Left lung (tissue), 10 donors: ENCODE results near the gene MAB21L2. TPM values are rescaled to one million over a fixed set of nuclear protein-coding genes. Genes with fewer than 3 reads are reported as not detected.

Source experiments
- ATAC-seq: fragments of 200-7000 bp; cut with Tn5 transposase; one replicate; pipeline ENCODE4 v1.9.1; 2020; ENCODE audit warnings: moderate library complexity
- DNase-seq, 4 donors: peaks; one replicate each; pipeline ENCODE4 v3.0.0-alpha.2; 2013 to 2020
- H3K27ac ChIP-seq, 2 donors: fragments of 200-600 bp; sonication (generic) in 1 of 2; one replicate each; pipeline versions ENCODE4 v1.5.0 to v1.8.0; 2020 to 2021
- H3K27me3 ChIP-seq, 2 donors: fragments of 200-600 bp; sonication (generic) in 1 of 2; one replicate each; pipeline versions ENCODE4 v1.5.0 to v1.8.0; 2020 to 2021
- H3K36me3 ChIP-seq, 2 donors: fragments of 200-600 bp; sonication (generic) in 1 of 2; one replicate each; pipeline versions ENCODE4 v1.5.0 to v1.8.0; 2020 to 2021
- H3K4me1 ChIP-seq, 2 donors: fragments of 200-600 bp; one replicate each; pipeline ENCODE4 v1.8.0; 2021
- H3K4me3 ChIP-seq, 2 donors: fragments of 200-600 bp; sonication (generic) in 1 of 2; one replicate each; pipeline versions ENCODE4 v1.5.0 to v1.8.0; 2020 to 2021; ENCODE audit warnings: mild to moderate bottlenecking in 1 of 2
- H3K9me3 ChIP-seq, 2 donors: fragments of 200-600 bp; sonication (generic) in 1 of 2; one replicate each; pipeline versions ENCODE4 v1.5.0 to v1.8.0; 2020 to 2021
- intact Hi-C, 2 donors: fragments of 100-400 bp; cut with DNase I; formaldehyde crosslinking; loops; one replicate each; pipeline versions ENCODE4 v1.11.2 to v1.14.2; 2022
- polyA plus RNA-seq, 6 donors: library from polyadenylated mRNA; unstranded; fragments of 120-200 nt; gene quantifications; one replicate each; pipeline ENCODE4 v1.2.1, GENCODE V29; 2013; ENCODE audit not compliant: insufficient read length in 6 of 6
- total RNA-seq, 2 donors: library from RNA; stranded (reverse); fragmentation: NEBNext Ultra II Directional; extraction: Animal tissue kit (Norgen Biotek cat#: 25700); gene quantifications; one replicate each; pipeline ENCODE4 v1.2.1, GENCODE V29; 2021
- TF ChIP-seq, protein P1 (sequence below), 2 donors: fragments of 200-600 bp; sonication (generic) in 1 of 2; IDR thresholded peaks; one replicate each; pipeline versions ENCODE4 v1.5.0 to v1.8.0; 2021; ENCODE audit warnings: antibody characterized with exemption in 2 of 2
- donor health status: DM: no; HTN: yes; CAD: no.
- donor health status: DM: no; HTN: no; CAD: no.

The MAB21L2 gene
- total and polyA plus RNA-seq, 8 donors = 0.06 to 0.07 (median 0.07) TPM; not detected in 5

DNA sequence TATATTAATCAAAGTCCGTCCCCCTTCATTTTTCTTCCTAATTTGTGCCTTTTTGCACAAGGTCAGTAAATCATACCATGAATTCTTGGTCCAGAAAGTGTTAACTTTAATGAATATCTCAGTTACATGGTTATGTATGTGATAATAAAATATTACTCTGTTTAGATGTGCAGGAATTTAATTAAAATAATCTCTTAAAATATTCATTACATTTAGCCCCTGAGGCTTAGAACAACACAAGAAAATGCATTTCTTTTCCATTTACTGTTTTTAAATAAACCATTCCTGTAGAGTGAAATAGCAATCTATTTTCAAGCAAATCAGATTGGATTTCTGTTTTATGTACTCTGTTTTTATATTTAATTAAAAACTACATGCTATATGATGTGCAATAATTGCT is 17.6 kb downstream of the MAB21L2 start:
- Histone ChIP-seq H3K36me3 (peaks cover 0 to 9% of the 10 kb centered on the region in 2 donors), H3K27me3 (no peaks in the 10 kb centered on the region), H3K4me3 (no peak overlapping the region), H3K27ac (no peak overlapping the region), H3K4me1 (no peaks in the 10 kb centered on the region), H3K9me3 (no peaks in the 10 kb centered on the region)
- intact Hi-C loops = no loop called here
- no peak for DNase-seq
- TF ChIP-seq, protein P1, sequence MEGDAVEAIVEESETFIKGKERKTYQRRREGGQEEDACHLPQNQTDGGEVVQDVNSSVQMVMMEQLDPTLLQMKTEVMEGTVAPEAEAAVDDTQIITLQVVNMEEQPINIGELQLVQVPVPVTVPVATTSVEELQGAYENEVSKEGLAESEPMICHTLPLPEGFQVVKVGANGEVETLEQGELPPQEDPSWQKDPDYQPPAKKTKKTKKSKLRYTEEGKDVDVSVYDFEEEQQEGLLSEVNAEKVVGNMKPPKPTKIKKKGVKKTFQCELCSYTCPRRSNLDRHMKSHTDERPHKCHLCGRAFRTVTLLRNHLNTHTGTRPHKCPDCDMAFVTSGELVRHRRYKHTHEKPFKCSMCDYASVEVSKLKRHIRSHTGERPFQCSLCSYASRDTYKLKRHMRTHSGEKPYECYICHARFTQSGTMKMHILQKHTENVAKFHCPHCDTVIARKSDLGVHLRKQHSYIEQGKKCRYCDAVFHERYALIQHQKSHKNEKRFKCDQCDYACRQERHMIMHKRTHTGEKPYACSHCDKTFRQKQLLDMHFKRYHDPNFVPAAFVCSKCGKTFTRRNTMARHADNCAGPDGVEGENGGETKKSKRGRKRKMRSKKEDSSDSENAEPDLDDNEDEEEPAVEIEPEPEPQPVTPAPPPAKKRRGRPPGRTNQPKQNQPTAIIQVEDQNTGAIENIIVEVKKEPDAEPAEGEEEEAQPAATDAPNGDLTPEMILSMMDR (IDR thresholded peaks at IDR 0.05) = no peak
- no peak for ATAC-seq

DNA sequence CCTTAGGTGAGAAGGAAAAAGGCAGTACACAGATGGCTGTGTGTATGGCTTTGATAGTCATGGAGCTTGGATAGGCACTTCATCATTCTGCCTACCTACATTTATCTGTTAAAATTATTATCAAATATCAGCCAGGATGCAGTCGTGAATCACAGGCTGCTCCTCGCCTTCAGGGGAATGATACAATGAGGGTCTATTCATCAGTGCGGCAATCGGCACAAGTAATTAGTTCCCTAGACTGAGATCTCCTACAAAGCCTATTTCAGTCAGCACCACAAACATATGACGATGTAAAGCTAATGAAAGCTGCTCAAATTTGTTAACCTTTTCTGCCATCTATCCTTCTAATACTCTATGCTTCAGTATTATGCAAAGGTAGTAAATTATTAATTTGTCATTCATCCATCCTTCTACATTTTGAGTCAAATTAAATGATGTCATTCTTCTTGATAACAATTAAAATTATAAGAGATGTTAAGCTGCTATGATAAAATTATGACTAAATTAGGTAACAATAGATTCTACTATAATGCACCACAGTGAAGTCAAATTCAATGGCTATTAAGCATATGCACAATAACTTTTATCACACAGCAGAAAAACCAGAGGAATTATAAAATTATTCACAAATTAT is 19.0 kb downstream of the MAB21L2 start:
- Histone ChIP-seq H3K36me3 (peaks cover 0 to 9% of the 10 kb centered on the region in 2 donors), H3K27ac (no peak overlapping the region), H3K9me3 (no peaks in the 10 kb centered on the region), H3K4me1 (no peaks in the 10 kb centered on the region), H3K27me3 (no peaks in the 10 kb centered on the region), H3K4me3 (no peak overlapping the region)
- DNase-seq (no peak), ATAC-seq (no peak)
- TF ChIP-seq, protein P1 (IDR thresholded peaks at IDR 0.05) = no peak
- intact Hi-C loops = no loop called here

DNA sequence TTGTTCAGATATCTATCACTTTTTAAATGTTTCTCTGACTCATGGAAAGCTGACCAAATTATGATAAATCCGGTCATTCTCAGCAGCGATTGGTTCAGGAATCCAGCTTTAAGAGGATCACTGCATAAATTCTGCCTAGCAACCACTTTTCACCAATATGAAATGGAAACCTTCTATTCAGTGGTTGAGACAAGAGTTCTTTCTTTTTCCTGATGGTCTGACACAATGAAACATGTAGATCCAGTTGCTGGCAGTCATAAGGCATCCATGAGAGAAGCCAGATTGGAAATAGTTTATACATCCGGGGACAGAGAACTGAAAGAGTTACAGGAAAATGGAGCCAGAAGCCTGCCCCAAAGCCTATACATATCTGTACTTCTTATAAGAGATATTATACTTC is 27.2 kb downstream of the MAB21L2 start:
- no peak for ATAC-seq
- intact Hi-C loops = no loop called here
- H3K27me3 ChIP-seq = no peaks in the 10 kb centered on the region
- no peak overlapping the region for H3K4me3 ChIP-seq
- no peak for DNase-seq
- TF ChIP-seq, protein P1 (IDR thresholded peaks at IDR 0.05) = no peak
- no peaks in the 10 kb centered on the region for H3K9me3 ChIP-seq
- H3K4me1 ChIP-seq = no peaks in the 10 kb centered on the region
- no peak overlapping the region for H3K27ac ChIP-seq
- H3K36me3 ChIP-seq = no peaks in the 10 kb centered on the region

DNA sequence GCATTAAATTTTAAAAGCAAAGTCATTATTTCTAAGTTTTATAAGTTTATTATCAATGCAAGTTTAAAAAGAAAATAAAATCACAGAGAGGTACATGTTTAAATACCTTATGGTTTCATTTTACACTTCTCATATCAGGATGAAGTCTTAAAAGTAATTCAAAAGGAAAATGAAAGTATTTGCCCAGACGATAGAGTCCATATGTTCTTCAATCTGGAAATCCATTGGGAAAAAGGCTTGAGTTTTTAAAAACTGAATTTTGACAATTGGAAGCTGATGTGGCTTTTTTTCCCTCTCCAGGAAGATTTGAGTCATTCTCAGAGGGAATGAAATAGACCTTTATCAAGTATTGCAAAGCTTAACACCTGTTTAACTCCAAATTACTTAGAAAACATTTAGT is 37.1 kb downstream of the MAB21L2 start:
- intact Hi-C loops = no loop called here
- Histone ChIP-seq H3K4me1 (no peaks in the 10 kb centered on the region), H3K4me3 (no peak overlapping the region), H3K9me3 (no peaks in the 10 kb centered on the region), H3K36me3 (no peaks in the 10 kb centered on the region), H3K27me3 (no peaks in the 10 kb centered on the region), H3K27ac (no peak overlapping the region)
- peak in 1 of 4 donors; percentile 7 for DNase-seq
- ATAC-seq = no peak
- TF ChIP-seq, protein P1 (IDR thresholded peaks at IDR 0.05) = no peak

DNA sequence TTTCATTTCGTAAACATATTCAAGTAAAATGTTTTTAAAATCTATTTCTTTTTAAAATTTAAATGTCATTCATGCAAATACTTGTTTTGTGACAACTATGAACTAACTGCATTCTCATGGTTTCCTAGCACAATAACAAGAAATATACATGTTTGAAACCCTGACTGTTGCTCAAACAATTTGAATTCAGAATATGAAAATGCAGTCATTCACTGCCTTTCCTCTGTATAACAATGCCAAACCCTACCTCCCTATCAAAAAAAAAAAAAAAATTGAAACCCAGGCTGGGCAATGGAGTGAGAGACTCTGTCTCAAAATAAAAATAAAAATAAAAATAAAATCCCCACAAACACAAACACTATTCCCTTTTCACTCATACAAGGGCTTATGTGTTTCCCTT is 42.1 kb downstream of the MAB21L2 start:
- intact Hi-C loops = no loop called here
- H3K4me3 ChIP-seq = no peak overlapping the region
- no peak overlapping the region for H3K27ac ChIP-seq
- H3K4me1 ChIP-seq = no peaks in the 10 kb centered on the region
- no peaks in the 10 kb centered on the region for H3K36me3 ChIP-seq
- H3K9me3 ChIP-seq = no peaks in the 10 kb centered on the region
- no peaks in the 10 kb centered on the region for H3K27me3 ChIP-seq
- DNase-seq = no peak
- no peak for ATAC-seq
- TF ChIP-seq, protein P1 (IDR thresholded peaks at IDR 0.05) = no peak
